Suprapubic skin (tissue), 4 donors: ENCODE measurements around the gene FAM240B.

Source experiments
- EP300 ChIP-seq: sonication (generic); formaldehyde crosslinking; IDR thresholded peaks from one replicate; pipeline ENCODE4 v1.6.1; 2017; ENCODE audit warnings: antibody characterized with exemption
- POLR2A ChIP-seq, 2 donors: fragments of 450-650 bp; IDR thresholded peaks; one replicate each; pipeline ENCODE4 v1.6.1; 2017; ENCODE audit warnings: antibody characterized with exemption in 2 of 2, mild to moderate bottlenecking in 2 of 2, moderate library complexity in 2 of 2
- POLR2AphosphoS5 ChIP-seq, 3 donors: sonication (generic); formaldehyde crosslinking; IDR thresholded peaks; one replicate each; pipeline ENCODE4 v1.6.1; 2017; ENCODE audit warnings: antibody characterized with exemption in 3 of 3
- TF ChIP-seq, protein P1 (sequence below), 2 donors: fragments of 200-600 bp in 1 of 2; fragments of 450-650 bp in 1 of 2; sonication (generic) in 1 of 2; IDR thresholded peaks; one replicate each; pipeline ENCODE4 v1.5.1; 2016 to 2019; ENCODE audit warnings: antibody characterized with exemption in 2 of 2, mild to moderate bottlenecking in 1 of 2, moderate library complexity in 1 of 2

DNA sequence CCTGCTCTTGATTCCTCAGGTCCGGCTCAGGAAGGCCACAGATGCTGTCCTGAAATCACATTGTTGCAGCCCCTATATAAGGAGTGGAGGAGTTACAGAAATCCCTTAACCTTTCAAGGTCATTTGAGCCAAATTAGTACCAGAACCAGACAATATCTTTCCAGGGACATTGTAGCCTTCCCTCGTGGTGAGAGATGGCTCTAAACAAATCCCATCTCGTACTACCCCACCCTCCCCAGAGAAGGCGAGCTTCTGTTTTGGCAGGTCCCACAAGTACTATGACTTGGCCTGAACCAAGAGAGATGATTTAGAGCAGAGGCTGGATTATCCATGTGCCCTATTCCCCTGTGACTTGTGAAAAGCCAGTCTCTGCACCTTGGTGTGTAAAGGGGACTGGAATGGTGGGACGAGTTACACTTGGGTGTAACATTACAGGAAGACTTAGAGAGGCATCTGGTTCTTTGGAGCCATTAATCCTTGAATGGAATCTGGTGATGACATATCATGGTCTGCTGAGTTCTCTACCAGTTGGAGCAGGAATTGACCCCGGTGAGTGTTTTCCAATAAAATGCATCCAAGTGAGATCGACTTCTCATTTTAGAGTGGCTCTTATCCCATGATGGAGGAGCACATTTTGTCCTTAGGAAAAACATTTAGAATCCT, at the start of gene FAM240B:
- TF ChIP-seq, protein P1, sequence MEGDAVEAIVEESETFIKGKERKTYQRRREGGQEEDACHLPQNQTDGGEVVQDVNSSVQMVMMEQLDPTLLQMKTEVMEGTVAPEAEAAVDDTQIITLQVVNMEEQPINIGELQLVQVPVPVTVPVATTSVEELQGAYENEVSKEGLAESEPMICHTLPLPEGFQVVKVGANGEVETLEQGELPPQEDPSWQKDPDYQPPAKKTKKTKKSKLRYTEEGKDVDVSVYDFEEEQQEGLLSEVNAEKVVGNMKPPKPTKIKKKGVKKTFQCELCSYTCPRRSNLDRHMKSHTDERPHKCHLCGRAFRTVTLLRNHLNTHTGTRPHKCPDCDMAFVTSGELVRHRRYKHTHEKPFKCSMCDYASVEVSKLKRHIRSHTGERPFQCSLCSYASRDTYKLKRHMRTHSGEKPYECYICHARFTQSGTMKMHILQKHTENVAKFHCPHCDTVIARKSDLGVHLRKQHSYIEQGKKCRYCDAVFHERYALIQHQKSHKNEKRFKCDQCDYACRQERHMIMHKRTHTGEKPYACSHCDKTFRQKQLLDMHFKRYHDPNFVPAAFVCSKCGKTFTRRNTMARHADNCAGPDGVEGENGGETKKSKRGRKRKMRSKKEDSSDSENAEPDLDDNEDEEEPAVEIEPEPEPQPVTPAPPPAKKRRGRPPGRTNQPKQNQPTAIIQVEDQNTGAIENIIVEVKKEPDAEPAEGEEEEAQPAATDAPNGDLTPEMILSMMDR (IDR thresholded peaks at IDR 0.05), result no peak
- TF ChIP-seq POLR2AphosphoS5 (IDR thresholded peaks at IDR 0.05), result no peak
- TF ChIP-seq EP300, result no peak
- TF ChIP-seq POLR2A (IDR thresholded peaks at IDR 0.05), result no peak
